Mesenchymal stem cell (in vitro differentiated cells and primary cell): Measurements from ENCODE around the gene TUBA3D.
"Not testable (repeated sequence)": the region's sequence is repeated elsewhere in the genome, so short reads cannot be mapped to it uniquely, and the experiment has no call there.

Source experiments
- DNase-seq: peaks from one replicate; pipeline ENCODE4 v3.0.0-alpha.2; 2013
- H2AFZ ChIP-seq: one replicate; pipeline ENCODE4 v1.6.1; 2013; ENCODE audit warnings: low read depth, mild to moderate bottlenecking, control low read depth, inconsistent platforms, low read length, moderate library complexity
- H2AK5ac ChIP-seq: 2 replicates; pipeline ENCODE4 v1.6.1; 2013; ENCODE audit warnings: low read length, moderate library complexity, mild to moderate bottlenecking, inconsistent platforms; ENCODE audit not compliant: severe bottlenecking
- H2BK120ac ChIP-seq: one replicate; pipeline ENCODE4 v1.6.1; 2013; ENCODE audit warnings: low read depth, mild to moderate bottlenecking, inconsistent platforms, low read length, moderate library complexity
- H2BK12ac ChIP-seq, 2 experiments: one replicate each; pipeline ENCODE4 v1.6.1; 2013; ENCODE audit warnings: inconsistent platforms in 2 of 2, low read length in 2 of 2, mild to moderate bottlenecking in 2 of 2, moderate library complexity in 2 of 2, control low read depth in 1 of 2
- H2BK15ac ChIP-seq: one replicate; pipeline ENCODE4 v1.6.1; 2013; ENCODE audit warnings: mild to moderate bottlenecking, low read depth, inconsistent platforms; ENCODE audit not compliant: poor library complexity, severe bottlenecking
- H2BK5ac ChIP-seq: 2 replicates; pipeline ENCODE4 v1.6.1; 2013; ENCODE audit warnings: low read depth, mild to moderate bottlenecking, low read length, control low read depth, inconsistent platforms; ENCODE audit not compliant: poor library complexity, severe bottlenecking
- H3K14ac ChIP-seq, 2 experiments: one replicate each; pipeline ENCODE4 v1.6.1; 2013; ENCODE audit warnings: inconsistent platforms in 2 of 2, low read length in 2 of 2, control low read depth in 1 of 2, mild to moderate bottlenecking in 1 of 2, moderate library complexity in 1 of 2
- H3K18ac ChIP-seq, 2 experiments: one replicate each; pipeline ENCODE4 v1.6.1; 2013; ENCODE audit warnings: inconsistent platforms in 2 of 2, low read length in 2 of 2, control low read depth in 1 of 2, low read depth in 1 of 2, mild to moderate bottlenecking in 1 of 2
- H3K23ac ChIP-seq, 2 experiments: one replicate each; pipeline ENCODE4 v1.6.1; 2013; ENCODE audit warnings: inconsistent platforms in 2 of 2, low read length in 2 of 2, mild to moderate bottlenecking in 2 of 2, moderate library complexity in 2 of 2, control low read depth in 1 of 2
- H3K27ac ChIP-seq: 2 replicates; pipeline ENCODE4 v1.5.1; 2013; ENCODE audit warnings: mild to moderate bottlenecking, moderate library complexity, low read length, control low read depth, inconsistent platforms; ENCODE audit not compliant: poor library complexity, severe bottlenecking
- H3K27me3 ChIP-seq, 2 experiments: 2 replicates each; pipeline versions ENCODE4 v1.6.1 to v1.7.0; 2013; ENCODE audit warnings: low read length in 2 of 2, mild to moderate bottlenecking in 2 of 2, moderate library complexity in 2 of 2, control low read depth in 1 of 2, inconsistent platforms in 1 of 2; ENCODE audit not compliant: control insufficient read depth in 1 of 2, insufficient read depth in 1 of 2
- H3K36me3 ChIP-seq, 2 experiments: 2 replicates each; pipeline versions ENCODE4 v1.6.1 to v1.7.0; 2013; ENCODE audit warnings: low read length in 2 of 2, control low read depth in 1 of 2, inconsistent platforms in 1 of 2, low read depth in 1 of 2, mild to moderate bottlenecking in 1 of 2; ENCODE audit not compliant: insufficient read depth in 2 of 2, control insufficient read depth in 1 of 2
- H3K4ac ChIP-seq, 2 experiments: one replicate each; pipeline ENCODE4 v1.6.1; 2013; ENCODE audit warnings: inconsistent platforms in 2 of 2, low read length in 2 of 2, mild to moderate bottlenecking in 2 of 2, moderate library complexity in 2 of 2, control low read depth in 1 of 2, low read depth in 1 of 2
- H3K4me1 ChIP-seq: 2 replicates; pipeline ENCODE4 v1.6.1; 2013; ENCODE audit warnings: low read depth, low read length, control low read depth; ENCODE audit not compliant: control insufficient read depth, insufficient read depth
- H3K4me2 ChIP-seq: 2 replicates; pipeline ENCODE4 v1.6.1; 2013; ENCODE audit warnings: low read length, mild to moderate bottlenecking, inconsistent platforms; ENCODE audit not compliant: poor library complexity, severe bottlenecking
- H3K4me3 ChIP-seq, 2 experiments: 2 replicates each; pipeline versions ENCODE4 v1.5.1 to v1.7.0; 2013; ENCODE audit warnings: low read length in 2 of 2, mild to moderate bottlenecking in 2 of 2, control low read depth in 1 of 2, low read depth in 1 of 2; ENCODE audit not compliant: insufficient read depth in 1 of 2
- H3K79me1 ChIP-seq: replicated peaks from 2 replicates; pipeline ENCODE4 v1.6.1; 2013; ENCODE audit warnings: mild to moderate bottlenecking, control low read depth, low read length, inconsistent platforms; ENCODE audit not compliant: poor library complexity, severe bottlenecking
- H3K9ac ChIP-seq: 2 replicates; pipeline ENCODE4 v1.7.0; 2013; ENCODE audit warnings: mild to moderate bottlenecking, low read length, moderate library complexity
- H3K9me3 ChIP-seq: 2 replicates; pipeline ENCODE4 v1.7.0; 2013; ENCODE audit warnings: mild to moderate bottlenecking, low read length; ENCODE audit not compliant: control insufficient read depth
- H4K8ac ChIP-seq: one replicate; pipeline ENCODE4 v1.6.1; 2013; ENCODE audit warnings: inconsistent platforms, mild to moderate bottlenecking, low read length, moderate library complexity
- H4K91ac ChIP-seq: one replicate; pipeline ENCODE4 v1.6.1; 2013; ENCODE audit warnings: mild to moderate bottlenecking, low read length, inconsistent platforms
- WGBS: methylation state at CpG from one replicate; pipeline ENCODE4 v1.1.7; 2013; ENCODE audit warnings: mixed read lengths; 5-methylcytosine and 5-hydroxymethylcytosine counted together

The TUBA3D gene

GRCh38 chr2:131495506-131495905, 19.6 kb downstream of the TUBA3D start:
- not testable (repeated sequence) for H4K8ac ChIP-seq, H2AK5ac ChIP-seq, H3K4ac ChIP-seq, H4K91ac ChIP-seq, H3K9me3 ChIP-seq, H3K9ac ChIP-seq, H3K27me3 ChIP-seq, H3K27ac ChIP-seq, H3K23ac ChIP-seq, H3K14ac ChIP-seq, H2BK120ac ChIP-seq, H2AFZ ChIP-seq, H2BK12ac ChIP-seq, H3K18ac ChIP-seq, H3K79me1 ChIP-seq, DNase-seq, H2BK15ac ChIP-seq, H2BK5ac ChIP-seq, H3K4me2 ChIP-seq, H3K4me3 ChIP-seq
- Histone ChIP-seq H3K4me1 (peaks cover 17% of the 10 kb centered on the region), H3K36me3 (peaks cover 6 to 14% of the 10 kb centered on the region in 2 experiments)
- WGBS, result no CpG with 5 or more reads among the region's 1 CpG

GRCh38 chr2:131498321-131498973, 22.5 kb downstream of the TUBA3D start:
- not testable (repeated sequence) for H3K14ac ChIP-seq, H2BK5ac ChIP-seq, H3K27ac ChIP-seq, H3K4me3 ChIP-seq, H2BK15ac ChIP-seq, H3K23ac ChIP-seq, H2AK5ac ChIP-seq, H3K4me2 ChIP-seq, H2BK12ac ChIP-seq, H2AFZ ChIP-seq, H3K27me3 ChIP-seq, H3K18ac ChIP-seq, H2BK120ac ChIP-seq, H3K4ac ChIP-seq, H4K91ac ChIP-seq, H3K9me3 ChIP-seq, H4K8ac ChIP-seq
- peak; percentile 38 for DNase-seq
- H3K4me1 ChIP-seq, result peaks cover 10% of the 10 kb centered on the region
- H3K9ac ChIP-seq, result peak overlapping the region; percentile 53
- 94% methylated on average over 8 of the region's 8 CpGs for WGBS
- peaks cover 16% of the 10 kb centered on the region for H3K79me1 ChIP-seq
- peaks cover 31 to 41% of the 10 kb centered on the region in 2 experiments for H3K36me3 ChIP-seq

- peaks cover 72 to 82% of the 10 kb centered on the region in 2 experiments for H3K36me3 ChIP-seq
- 98% methylated on average over 4 of the region's 4 CpGs for WGBS
- not testable (repeated sequence) for H2BK5ac ChIP-seq
Measured at GRCh38 chr2:131503587-131503986, 27.7 kb downstream of the TUBA3D start.

GRCh38 chr2:131504082-131504750, 28.3 kb downstream of the TUBA3D start:
- not testable (repeated sequence) for H2BK15ac ChIP-seq, DNase-seq, H2AFZ ChIP-seq, H3K18ac ChIP-seq, H4K8ac ChIP-seq, H3K9me3 ChIP-seq, H3K23ac ChIP-seq, H3K27me3 ChIP-seq, H3K4ac ChIP-seq, H3K27ac ChIP-seq, H3K4me2 ChIP-seq, H3K14ac ChIP-seq, H3K4me1 ChIP-seq, H2BK120ac ChIP-seq, H3K4me3 ChIP-seq, H2AK5ac ChIP-seq, H4K91ac ChIP-seq, H3K9ac ChIP-seq, H2BK12ac ChIP-seq, H2BK5ac ChIP-seq
- H3K36me3 ChIP-seq, result peaks cover 78 to 87% of the 10 kb centered on the region in 2 experiments
- WGBS, result 91% methylated on average over 3 of the region's 7 CpGs
- peaks cover 33% of the 10 kb centered on the region for H3K79me1 ChIP-seq

More at GRCh38 chr2:131503587-131503986, 27.7 kb downstream of the TUBA3D start:
- not testable (repeated sequence) for H4K91ac ChIP-seq, H3K27ac ChIP-seq, H3K4ac ChIP-seq, H3K4me2 ChIP-seq, H2BK12ac ChIP-seq, H3K4me1 ChIP-seq, H2BK15ac ChIP-seq, DNase-seq, H4K8ac ChIP-seq, H3K9ac ChIP-seq, H3K9me3 ChIP-seq, H3K14ac ChIP-seq, H2BK120ac ChIP-seq, H3K27me3 ChIP-seq, H3K18ac ChIP-seq, H2AK5ac ChIP-seq, H2AFZ ChIP-seq, H3K23ac ChIP-seq, H3K4me3 ChIP-seq
- peaks cover 33% of the 10 kb centered on the region for H3K79me1 ChIP-seq
